Skeletal muscle satellite cell (primary cell): ENCODE data around the gene TEX2.
A peak's percentile ranks its signal among the peaks of the same experiment; 100 is the strongest.

ENCODE experiments used
- H3K27me3 ChIP-seq: 2 replicates; pipeline ENCODE4 v1.7.0; 2013; ENCODE audit warnings: low read length; ENCODE audit not compliant: control insufficient read depth, insufficient read depth
- H3K36me3 ChIP-seq: 2 replicates; pipeline ENCODE4 v1.7.0; 2013; ENCODE audit warnings: mild to moderate bottlenecking, control low read depth, low read length; ENCODE audit not compliant: insufficient read depth
- H3K4me1 ChIP-seq: 2 replicates; pipeline ENCODE4 v1.7.0; 2013; ENCODE audit warnings: low read length; ENCODE audit not compliant: control insufficient read depth, insufficient read depth
- H3K4me2 ChIP-seq: 2 replicates; pipeline ENCODE4 v1.7.0; 2013; ENCODE audit warnings: mild to moderate bottlenecking, low read length
- H3K4me3 ChIP-seq: 2 replicates; pipeline ENCODE4 v1.7.0; 2013; ENCODE audit warnings: low read length
- H3K9ac ChIP-seq: 2 replicates; pipeline ENCODE4 v1.7.0; 2013; ENCODE audit warnings: mild to moderate bottlenecking, low read depth, low read length, moderate library complexity
- H3K9me3 ChIP-seq: replicated peaks from 2 replicates; pipeline ENCODE4 v1.7.0; 2013; ENCODE audit warnings: mild to moderate bottlenecking, control low read depth, low read length

The TEX2 gene

GRCh38 chr17:64262198-64262999 is 661 bp downstream of the TEX2 start:
- H3K4me1 ChIP-seq, result peaks cover 36% of the 10 kb centered on the region

GRCh38 chr17:64261417-64262145 is 1.5 kb downstream of the TEX2 start:
- H3K36me3 ChIP-seq, result no peaks in the 10 kb centered on the region
- H3K4me3 ChIP-seq, result peak overlapping the region; percentile 92
- H3K27me3 ChIP-seq, result peaks cover 6% of the 10 kb centered on the region
- H3K9me3 ChIP-seq, result no peaks in the 10 kb centered on the region
- H3K4me1 ChIP-seq, result peaks cover 38% of the 10 kb centered on the region
- H3K9ac ChIP-seq, result peak overlapping the region; percentile 92
- H3K4me2 ChIP-seq, result peak overlapping the region; percentile 94

More at GRCh38 chr17:64262198-64262999, 661 bp downstream of the TEX2 start:
- Histone ChIP-seq H3K4me2 (peak overlapping the region; percentile 94), H3K27me3 (peaks cover 15% of the 10 kb centered on the region), H3K4me3 (peak overlapping the region; percentile 92), H3K9me3 (no peaks in the 10 kb centered on the region), H3K9ac (peak overlapping the region; percentile 92), H3K36me3 (no peaks in the 10 kb centered on the region)

DNA sequence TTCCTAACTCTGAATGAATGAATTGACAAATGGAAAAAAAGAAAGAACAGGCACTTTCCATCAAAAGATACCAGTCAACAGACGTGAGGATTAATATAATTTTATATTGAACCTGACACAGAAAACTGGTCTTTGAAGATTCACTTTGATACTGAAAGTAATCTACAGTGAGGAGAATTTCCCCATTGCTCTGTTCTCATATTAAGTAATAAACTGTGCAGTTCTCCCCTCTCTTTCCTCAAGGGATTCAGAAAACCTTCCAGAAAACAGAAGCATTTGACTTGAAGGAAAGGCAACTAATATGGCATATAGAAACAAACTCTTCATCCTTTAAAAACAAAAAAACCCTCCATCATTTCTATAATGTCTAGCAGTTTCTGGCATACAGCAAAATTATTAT is 2.2 kb downstream of the TEX2 start:
- Histone ChIP-seq H3K4me1 (peaks cover 38% of the 10 kb centered on the region), H3K9ac (no peak overlapping the region), H3K4me3 (no peak overlapping the region), H3K27me3 (no peaks in the 10 kb centered on the region), H3K36me3 (no peaks in the 10 kb centered on the region), H3K4me2 (no peak overlapping the region), H3K9me3 (no peaks in the 10 kb centered on the region)

DNA sequence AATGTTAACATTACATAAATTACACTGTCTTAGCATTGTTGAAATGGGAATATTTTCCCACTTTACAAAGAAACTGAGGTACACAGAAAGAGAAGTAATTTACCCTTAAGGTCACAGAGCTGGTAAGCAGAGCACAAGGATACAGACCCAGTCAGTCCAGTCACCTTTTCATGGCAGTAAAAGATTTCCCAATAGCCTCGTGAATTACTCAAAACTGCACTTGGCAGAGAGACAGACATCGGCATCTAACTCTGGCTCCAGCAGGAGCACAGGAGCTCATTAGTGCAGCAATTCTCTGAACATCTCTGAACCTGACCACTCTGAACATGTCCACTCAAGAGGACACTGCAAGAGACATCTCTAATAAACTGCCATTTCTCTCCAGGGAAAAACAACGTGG is 3.1 kb downstream of the TEX2 start:
- no peak overlapping the region for H3K4me3 ChIP-seq
- H3K4me1 ChIP-seq, result peaks cover 37% of the 10 kb centered on the region

GRCh38 chr17:64259426-64259825 is 3.6 kb downstream of the TEX2 start:
- Histone ChIP-seq H3K4me1 (peaks cover 33% of the 10 kb centered on the region), H3K27me3 (no peaks in the 10 kb centered on the region), H3K9ac (no peak overlapping the region), H3K4me3 (no peak overlapping the region), H3K36me3 (no peaks in the 10 kb centered on the region), H3K4me2 (no peak overlapping the region), H3K9me3 (no peaks in the 10 kb centered on the region)

More for the DNA sequence above, 3.1 kb downstream of the TEX2 start:
- Histone ChIP-seq H3K9ac (no peak overlapping the region), H3K4me2 (peak overlapping the region; percentile 25), H3K9me3 (no peaks in the 10 kb centered on the region), H3K36me3 (no peaks in the 10 kb centered on the region), H3K27me3 (no peaks in the 10 kb centered on the region)

DNA sequence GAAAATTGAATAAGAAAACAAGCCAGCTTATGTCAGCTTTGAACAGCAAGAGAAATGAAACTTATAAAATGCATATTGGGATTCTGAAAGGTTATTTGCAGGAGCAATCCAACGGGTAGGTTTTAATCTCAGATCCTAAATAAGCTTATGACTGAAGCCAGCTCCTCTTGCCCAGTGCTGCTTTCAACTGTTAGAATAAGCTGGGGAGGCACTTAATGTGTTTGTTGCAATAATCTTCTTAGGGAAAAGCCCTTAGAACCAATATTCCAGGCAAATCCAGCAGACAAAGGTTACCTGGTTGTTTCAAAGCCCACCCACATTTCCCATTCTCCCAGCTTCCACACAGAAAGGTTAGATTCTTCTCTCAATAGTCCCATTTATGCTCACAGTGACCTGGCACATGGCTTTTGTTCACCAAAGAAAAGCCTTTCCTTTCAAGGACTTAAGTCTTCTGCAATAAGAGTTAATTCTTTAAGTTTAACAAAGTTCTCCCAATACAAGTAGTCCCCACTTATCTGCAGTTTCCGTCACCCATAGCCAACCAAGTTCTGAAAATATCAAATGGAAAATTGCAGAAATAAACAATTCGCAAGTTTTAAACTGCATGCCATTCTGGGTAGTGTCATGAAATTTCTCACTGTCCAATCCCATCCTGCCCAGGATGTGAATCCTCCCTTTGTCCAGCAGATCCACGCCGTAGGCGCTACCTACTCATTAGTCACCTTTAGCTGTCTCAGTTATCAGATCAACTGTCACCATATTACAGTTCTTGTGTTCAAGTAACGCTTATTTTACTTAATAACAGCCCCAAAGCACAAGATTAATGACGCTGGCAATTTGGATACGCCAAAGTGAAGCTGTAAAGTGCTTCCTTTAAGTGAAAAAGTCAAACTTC is 5.9 kb downstream of the TEX2 start:
- Histone ChIP-seq H3K36me3 (no peaks in the 10 kb centered on the region), H3K9me3 (no peaks in the 10 kb centered on the region), H3K4me1 (peaks cover 29% of the 10 kb centered on the region), H3K9ac (no peak overlapping the region), H3K4me3 (no peak overlapping the region), H3K4me2 (peak overlapping the region; percentile 41), H3K27me3 (no peaks in the 10 kb centered on the region)

- Histone ChIP-seq H3K4me2 (no peak overlapping the region), H3K27me3 (no peaks in the 10 kb centered on the region), H3K4me1 (peaks cover 18% of the 10 kb centered on the region), H3K36me3 (no peaks in the 10 kb centered on the region), H3K9me3 (no peaks in the 10 kb centered on the region), H3K9ac (no peak overlapping the region), H3K4me3 (no peak overlapping the region)
Observed at GRCh38 chr17:64255764-64256163, 7.3 kb downstream of the TEX2 start.

DNA sequence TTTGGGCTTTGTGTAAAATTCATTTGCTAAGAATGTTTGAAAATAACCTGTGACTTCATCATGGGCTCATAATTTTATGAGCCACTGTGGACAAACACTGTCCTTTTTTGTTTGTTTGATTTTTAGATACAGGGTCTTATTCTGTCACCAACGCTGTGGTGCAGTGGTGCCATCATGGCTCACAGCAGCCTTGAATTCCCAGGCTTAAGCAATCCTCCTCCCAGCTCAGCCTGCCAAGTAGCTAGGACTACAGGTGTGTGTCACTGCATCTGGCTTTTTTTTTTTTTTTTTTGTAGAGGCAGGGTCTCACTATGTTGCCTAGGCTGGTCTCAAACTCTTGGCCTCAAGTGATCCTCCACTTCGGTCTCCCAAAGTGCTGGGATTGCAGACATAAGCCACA is 8.3 kb downstream of the TEX2 start:
- no peaks in the 10 kb centered on the region for H3K9me3 ChIP-seq
- no peaks in the 10 kb centered on the region for H3K36me3 ChIP-seq
- H3K27me3 ChIP-seq, result no peaks in the 10 kb centered on the region
- H3K4me2 ChIP-seq, result no peak overlapping the region
- no peak overlapping the region for H3K9ac ChIP-seq
- H3K4me3 ChIP-seq, result no peak overlapping the region
- peaks cover 8% of the 10 kb centered on the region for H3K4me1 ChIP-seq

DNA sequence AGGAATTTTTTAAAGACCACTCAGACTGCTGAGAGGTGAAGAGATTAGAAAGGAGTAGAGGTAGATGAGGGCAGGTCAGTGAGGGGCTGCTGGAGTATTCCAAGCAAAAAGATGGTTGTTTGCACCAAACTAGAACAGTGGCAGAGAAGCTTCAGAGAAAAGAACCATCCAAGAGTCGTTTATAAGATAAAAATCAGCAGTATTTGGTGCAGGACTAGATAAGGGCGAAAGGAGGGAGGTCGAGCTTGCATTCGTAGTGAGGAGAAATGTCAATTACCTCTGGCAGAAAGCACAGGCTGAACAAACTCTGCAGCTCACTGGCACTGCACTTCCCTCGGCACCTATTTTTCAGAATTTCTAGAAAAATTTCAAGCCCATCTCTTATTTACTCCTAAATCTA is 9.6 kb downstream of the TEX2 start:
- H3K9me3 ChIP-seq, result no peaks in the 10 kb centered on the region
- no peak overlapping the region for H3K4me3 ChIP-seq
- no peaks in the 10 kb centered on the region for H3K36me3 ChIP-seq
- no peak overlapping the region for H3K9ac ChIP-seq
- no peaks in the 10 kb centered on the region for H3K27me3 ChIP-seq
- H3K4me2 ChIP-seq, result no peak overlapping the region
- H3K4me1 ChIP-seq, result peaks cover 4% of the 10 kb centered on the region

DNA sequence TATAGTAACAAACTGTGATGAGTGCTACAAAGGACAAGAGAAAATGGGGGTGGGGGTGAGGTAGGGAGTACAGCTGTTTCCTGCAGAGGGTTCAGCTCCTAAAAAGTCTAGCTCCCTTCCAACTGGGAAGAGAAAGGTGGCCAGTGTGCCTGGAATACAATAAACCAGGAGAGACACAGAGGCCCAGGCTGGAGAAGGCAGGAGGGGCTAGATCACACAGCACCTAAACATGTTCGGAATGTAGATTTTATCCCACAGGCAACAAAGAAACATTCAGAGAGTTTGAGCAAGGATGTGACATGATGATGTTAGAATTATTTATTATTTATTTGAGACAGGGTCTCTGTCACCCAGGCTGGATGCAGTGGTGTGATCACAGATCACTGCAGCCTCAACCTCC is 10.2 kb downstream of the TEX2 start:
- Histone ChIP-seq H3K4me3 (no peak overlapping the region), H3K36me3 (no peaks in the 10 kb centered on the region), H3K4me1 (peaks cover 4% of the 10 kb centered on the region), H3K4me2 (no peak overlapping the region), H3K9ac (no peak overlapping the region), H3K9me3 (no peaks in the 10 kb centered on the region), H3K27me3 (no peaks in the 10 kb centered on the region)

GRCh38 chr17:64250233-64250835 is 12.7 kb downstream of the TEX2 start:
- no peak overlapping the region for H3K9ac ChIP-seq
- peaks cover 6% of the 10 kb centered on the region for H3K4me1 ChIP-seq
- H3K36me3 ChIP-seq, result no peaks in the 10 kb centered on the region

More at GRCh38 chr17:64250233-64250835, 12.7 kb downstream of the TEX2 start:
- no peak overlapping the region for H3K4me3 ChIP-seq
- no peaks in the 10 kb centered on the region for H3K9me3 ChIP-seq
- no peaks in the 10 kb centered on the region for H3K27me3 ChIP-seq
- H3K4me2 ChIP-seq, result no peak overlapping the region
